HG03521 (cell line): Measurements from ENCODE around the gene SLC2A1.
A peak's percentile ranks its signal among the peaks of the same experiment; 100 is the strongest.

Experiments
- ATAC-seq: cut with Tn5 transposase; IDR thresholded peaks from one replicate; pipeline ENCODE4 v1.9.1; 2021; ENCODE audit warnings: mild to moderate bottlenecking, moderate library complexity; ENCODE audit not compliant: unreplicated experiment

The SLC2A1 gene

GRCh38 chr1:42958488-42959319 lies at the start of gene SLC2A1:
TSS of gene SLC2A1 (minus strand) at chr1:42958868. CDS start at chr1:42958651, 217 bp downstream.
- ATAC-seq, result peak; percentile 69

- no peak for ATAC-seq
Observed at GRCh38 chr1:43007377-43008114, 48.9 kb upstream of the SLC2A1 start.

GRCh38 chr1:43005460-43006361 lies 47.0 kb upstream of the SLC2A1 start:
- ATAC-seq, result no peak

GRCh38 chr1:43004587-43005459 lies 46.2 kb upstream of the SLC2A1 start:
- ATAC-seq, result no peak

GRCh38 chr1:43002766-43003165 lies 44.1 kb upstream of the SLC2A1 start:
- no peak for ATAC-seq

GRCh38 chr1:43002116-43002515 lies 43.4 kb upstream of the SLC2A1 start:
- ATAC-seq, result no peak

- ATAC-seq, result no peak
Observed at GRCh38 chr1:43001434-43001833, 42.8 kb upstream of the SLC2A1 start.

- ATAC-seq, result no peak
Observed at GRCh38 chr1:43000271-43000670, 41.6 kb upstream of the SLC2A1 start.

- ATAC-seq, result no peak
Observed at GRCh38 chr1:42999308-42999707, 40.6 kb upstream of the SLC2A1 start.

- no peak for ATAC-seq
Observed at GRCh38 chr1:42998386-42998785, 39.7 kb upstream of the SLC2A1 start.

GRCh38 chr1:42996384-42996970 lies 37.8 kb upstream of the SLC2A1 start:
- no peak for ATAC-seq

GRCh38 chr1:42993502-42994136 lies 35.0 kb upstream of the SLC2A1 start:
- no peak for ATAC-seq

GRCh38 chr1:42992054-42992571 lies 33.4 kb upstream of the SLC2A1 start:
- no peak for ATAC-seq

GRCh38 chr1:42990757-42991346 lies 32.2 kb upstream of the SLC2A1 start:
- no peak for ATAC-seq

- ATAC-seq, result no peak
Observed at GRCh38 chr1:42983693-42984092, 25.0 kb upstream of the SLC2A1 start.

- no peak for ATAC-seq
Observed at GRCh38 chr1:42983253-42983652, 24.6 kb upstream of the SLC2A1 start.

- no peak for ATAC-seq
Observed at GRCh38 chr1:42982641-42983040, 24.0 kb upstream of the SLC2A1 start.

GRCh38 chr1:42981871-42982270 lies 23.2 kb upstream of the SLC2A1 start:
- no peak for ATAC-seq
